WTC11 (cell line): Measurements from ENCODE around the gene ANTXRL. TPM values are rescaled to one million over a fixed set of nuclear protein-coding genes. Genes with fewer than 3 reads are reported as not detected.
"Not testable (repeated sequence)": the region's sequence is repeated elsewhere in the genome, so short reads cannot be mapped to it uniquely, and the experiment has no call there.

Experiments
- ATAC-seq: fragments of 200-7000 bp; cut with Tn5 transposase; 2 replicates; pipeline ENCODE4 v1.10.0; 2021; ENCODE audit warnings: mild to moderate bottlenecking, moderate library complexity
- CTCF ChIA-PET: fragments of 300-600 bp; sonication (Branson Sonifier 250); formaldehyde crosslinking; loops from one replicate; lab custom pipeline; 2021; ENCODE audit warnings: antibody characterized with exemption; lab: Charles Lee
- POLR2A ChIA-PET: fragments of 350-600 bp; sonication (Branson Sonifier 250); formaldehyde crosslinking; loops from one replicate; lab custom pipeline; 2021; ENCODE audit warnings: antibody characterized with exemption; lab: Charles Lee
- DNase-seq: peaks from one replicate; pipeline ENCODE4 v3.0.0; 2021; ENCODE audit warnings: low spot score
- H3K27ac Mint-ChIP-seq: 2 replicates; pipeline ENCODE4 v1.8.0; 2021; ENCODE audit warnings: mixed read lengths
- H3K27me3 Mint-ChIP-seq: 2 replicates; pipeline ENCODE4 v1.8.0; 2021; ENCODE audit warnings: low read depth, mild to moderate bottlenecking, moderate library complexity, mixed read lengths
- H3K36me3 Mint-ChIP-seq: 2 replicates; pipeline ENCODE4 v1.8.0; 2021; ENCODE audit warnings: mixed read lengths
- H3K4me1 Mint-ChIP-seq: 2 replicates; pipeline ENCODE4 v1.8.0; 2022; ENCODE audit warnings: mixed read lengths
- H3K4me3 Mint-ChIP-seq: 2 replicates; pipeline ENCODE4 v1.8.0; 2021; ENCODE audit warnings: mild to moderate bottlenecking, moderate library complexity, mixed read lengths
- H3K9me3 Mint-ChIP-seq: 2 replicates; pipeline ENCODE4 v1.8.0; 2021; ENCODE audit warnings: mixed read lengths
- AFF4 ChIP-seq: sonication (generic); formaldehyde crosslinking; IDR thresholded peaks from 2 replicates; pipeline ENCODE4 v1.8.1; 2023; ENCODE audit warnings: mild to moderate bottlenecking, missing genetic modification reagents, borderline replicate concordance
- ATF1 ChIP-seq: sonication (generic); formaldehyde crosslinking; IDR thresholded peaks from 2 replicates; pipeline ENCODE4 v1.8.1; 2023; ENCODE audit warnings: mild to moderate bottlenecking, moderate library complexity, missing genetic modification reagents
- ATF2 ChIP-seq: sonication (generic); formaldehyde crosslinking; IDR thresholded peaks from 2 replicates; pipeline ENCODE4 v1.8.1; 2022; ENCODE audit warnings: low read depth, missing genetic modification reagents, borderline replicate concordance
- CTCF ChIP-seq: fragments of 200-600 bp; IDR thresholded peaks from 2 replicates; pipeline ENCODE4 v1.8.0; 2022; ENCODE audit warnings: antibody characterized with exemption
- ERG ChIP-seq: fragments of 250-450 bp; sonication (Bioruptor Pico); IDR thresholded peaks from 2 replicates; pipeline ENCODE4 v1.8.0; 2021; ENCODE audit warnings: mild to moderate bottlenecking
- JUN ChIP-seq: sonication (generic); formaldehyde crosslinking; IDR thresholded peaks from 2 replicates; pipeline ENCODE4 v1.8.0; 2023; ENCODE audit warnings: mild to moderate bottlenecking, missing genetic modification reagents
- KAT7 ChIP-seq: sonication (generic); formaldehyde crosslinking; IDR thresholded peaks from 2 replicates; pipeline ENCODE4 v1.8.1; 2023; ENCODE audit warnings: missing genetic modification reagents, mild to moderate bottlenecking, borderline replicate concordance
- MLX ChIP-seq: sonication (generic); formaldehyde crosslinking; IDR thresholded peaks from 2 replicates; pipeline ENCODE4 v1.8.1; 2023; ENCODE audit warnings: mild to moderate bottlenecking, missing genetic modification reagents, moderate library complexity
- MYBL2 ChIP-seq: sonication (generic); formaldehyde crosslinking; IDR thresholded peaks from 2 replicates; pipeline ENCODE4 v1.8.1; 2023; ENCODE audit warnings: mild to moderate bottlenecking, moderate library complexity, missing genetic modification reagents
- NFYB ChIP-seq: sonication (generic); formaldehyde crosslinking; conservative IDR thresholded peaks from 2 replicates; pipeline ENCODE4 v1.8.0; 2022; ENCODE audit warnings: low read depth, missing genetic modification reagents
- RELA ChIP-seq: sonication (generic); formaldehyde crosslinking; IDR thresholded peaks from 2 replicates; pipeline ENCODE4 v1.8.1; 2022; ENCODE audit warnings: missing genetic modification reagents, mild to moderate bottlenecking, borderline replicate concordance
- ZNF121 ChIP-seq: sonication (generic); formaldehyde crosslinking; IDR thresholded peaks from 2 replicates; pipeline ENCODE4 v1.8.0; 2023; ENCODE audit warnings: missing genetic modification reagents
- ZNF138 ChIP-seq: sonication (generic); formaldehyde crosslinking; conservative IDR thresholded peaks from 2 replicates; pipeline ENCODE4 v1.8.1; 2022; ENCODE audit warnings: mild to moderate bottlenecking, moderate library complexity, missing genetic modification reagents
- ZNF219 ChIP-seq: sonication (generic); formaldehyde crosslinking; IDR thresholded peaks from 2 replicates; pipeline ENCODE4 v1.8.0; 2023; ENCODE audit warnings: missing genetic modification reagents, mild to moderate bottlenecking, borderline replicate concordance
- ZNF281 ChIP-seq: sonication (generic); formaldehyde crosslinking; IDR thresholded peaks from 2 replicates; pipeline ENCODE4 v1.8.0; 2023; ENCODE audit warnings: mild to moderate bottlenecking, missing genetic modification reagents
- total RNA-seq: library from RNA; stranded (reverse); gene quantifications from 3 replicates; pipeline ENCODE4 v1.2.3, GENCODE V29; 2021
- TF ChIP-seq, protein P1 (sequence below): sonication (generic); formaldehyde crosslinking; IDR thresholded peaks from 2 replicates; pipeline ENCODE4 v1.8.1; 2022; ENCODE audit warnings: mild to moderate bottlenecking, moderate library complexity, missing genetic modification reagents

Gene ANTXRL
- total RNA-seq, 1 experiment from 2014 or later: not detected

GRCh38 chr10:46293832-46294640, 7.2 kb downstream of the ANTXRL start:
- ChIA-PET POLR2A (no interaction called here), CTCF (no interaction called here)
- H3K9me3 Mint-ChIP-seq: no peaks in the 10 kb centered on the region
- H3K4me1 Mint-ChIP-seq: peaks cover 26% of the 10 kb centered on the region
- ATAC-seq (no peak; the same call in 1 of the 2 replicates), DNase-seq (no peak)
- no peak overlapping the region for H3K27ac Mint-ChIP-seq
- no peak overlapping the region for H3K4me3 Mint-ChIP-seq
- H3K36me3 Mint-ChIP-seq: no peaks in the 10 kb centered on the region
- TF ChIP-seq NFYB (no peak), KAT7 (CRISPR knock-in tag) (no peak), RELA (no peak), MYBL2 (CRISPR knock-in tag) (no peak), MLX (no peak), ZNF219 (CRISPR knock-in tag) (no peak), ATF1 (CRISPR knock-in tag) (no peak), ATF2 (no peak), ZNF138 (CRISPR knock-in tag) (no peak), ZNF281 (CRISPR knock-in tag) (no peak), JUN (no peak), CTCF (no peak), ERG (CRISPR knock-in tag) (no peak)
- TF ChIP-seq, protein P1, sequence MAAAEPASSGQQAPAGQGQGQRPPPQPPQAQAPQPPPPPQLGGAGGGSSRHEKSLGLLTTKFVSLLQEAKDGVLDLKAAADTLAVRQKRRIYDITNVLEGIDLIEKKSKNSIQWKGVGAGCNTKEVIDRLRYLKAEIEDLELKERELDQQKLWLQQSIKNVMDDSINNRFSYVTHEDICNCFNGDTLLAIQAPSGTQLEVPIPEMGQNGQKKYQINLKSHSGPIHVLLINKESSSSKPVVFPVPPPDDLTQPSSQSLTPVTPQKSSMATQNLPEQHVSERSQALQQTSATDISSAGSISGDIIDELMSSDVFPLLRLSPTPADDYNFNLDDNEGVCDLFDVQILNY (CRISPR knock-in tag): no peak
- H3K27me3 Mint-ChIP-seq: peaks cover 3% of the 10 kb centered on the region; the same call in 1 of the 2 replicates

GRCh38 chr10:46294641-46295220, 7.9 kb downstream of the ANTXRL start:
- Mint-ChIP-seq H3K36me3 (no peaks in the 10 kb centered on the region), H3K9me3 (no peaks in the 10 kb centered on the region), H3K4me1 (peaks cover 23% of the 10 kb centered on the region), H3K27ac (no peak overlapping the region), H3K27me3 (peaks cover 3% of the 10 kb centered on the region; the same call in 1 of the 2 replicates), H3K4me3 (no peak overlapping the region)
- TF ChIP-seq AFF4 (CRISPR knock-in tag) (no peak), ZNF121 (no peak)
- ATAC-seq (no peak), DNase-seq (no peak)
- CTCF ChIA-PET: no interaction called here
- POLR2A ChIA-PET: no interaction called here

DNA sequence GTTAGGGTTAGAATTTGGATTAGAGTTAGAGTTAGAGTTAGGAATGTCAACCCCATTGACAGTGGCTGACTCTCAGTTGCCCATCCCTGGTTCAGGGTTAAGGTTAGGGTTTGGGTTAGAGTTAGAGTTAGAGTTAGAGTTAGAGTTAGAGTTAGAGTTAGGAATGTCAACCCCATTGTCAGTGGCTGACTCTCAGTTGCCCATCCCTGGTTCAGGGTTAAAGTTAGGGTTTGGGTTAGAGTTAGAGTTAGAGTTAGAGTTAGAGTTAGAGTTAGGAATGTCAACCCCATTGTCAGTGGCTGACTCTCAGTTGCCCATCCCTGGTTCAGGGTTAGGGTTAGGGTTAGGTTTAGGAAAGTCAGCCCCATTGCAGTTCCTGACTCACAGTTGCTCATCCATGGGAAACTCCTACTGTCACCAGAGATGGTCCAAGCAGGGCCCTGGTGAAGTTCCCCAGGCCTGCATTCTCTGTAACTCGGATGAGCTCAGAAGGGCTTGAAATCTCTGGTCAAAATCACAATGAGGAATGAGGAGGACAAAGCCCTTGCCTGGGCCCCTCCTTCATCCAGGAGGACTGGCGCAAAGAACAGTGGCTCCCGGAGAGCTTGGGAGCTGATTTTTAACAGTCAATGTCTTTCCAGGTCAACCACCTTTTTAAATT, 8.7 kb downstream of the ANTXRL start:
- POLR2A ChIA-PET, H3K27me3 Mint-ChIP-seq, H3K9me3 Mint-ChIP-seq, ATAC-seq, CTCF ChIA-PET, H3K4me3 Mint-ChIP-seq, H3K27ac Mint-ChIP-seq, DNase-seq, H3K36me3 Mint-ChIP-seq: not testable (repeated sequence)
- peaks cover 23% of the 10 kb centered on the region for H3K4me1 Mint-ChIP-seq
